ENCODE data around the gene PLXDC1.

DNA sequence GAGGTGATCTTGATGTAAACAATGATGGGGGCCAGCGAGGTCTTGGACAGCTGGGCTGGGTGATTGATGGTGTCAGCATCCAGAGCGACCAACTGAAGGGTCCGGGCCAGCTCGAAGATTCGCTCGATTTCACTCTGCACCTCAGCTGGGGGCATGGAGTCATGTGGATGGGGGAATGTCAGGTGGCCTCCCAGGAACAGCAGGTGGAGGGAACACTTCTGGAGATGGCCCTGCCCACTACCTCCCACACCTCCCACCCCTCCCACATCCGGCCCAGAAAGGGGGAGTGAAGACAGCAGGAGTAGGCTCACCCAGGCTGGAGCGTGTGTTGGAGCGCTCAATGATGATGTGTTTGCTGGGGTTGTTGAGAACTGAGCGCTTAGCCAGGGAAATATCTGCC, 32.3 kb upstream of the PLXDC1 start:
- TF ChIP-seq, protein P1, sequence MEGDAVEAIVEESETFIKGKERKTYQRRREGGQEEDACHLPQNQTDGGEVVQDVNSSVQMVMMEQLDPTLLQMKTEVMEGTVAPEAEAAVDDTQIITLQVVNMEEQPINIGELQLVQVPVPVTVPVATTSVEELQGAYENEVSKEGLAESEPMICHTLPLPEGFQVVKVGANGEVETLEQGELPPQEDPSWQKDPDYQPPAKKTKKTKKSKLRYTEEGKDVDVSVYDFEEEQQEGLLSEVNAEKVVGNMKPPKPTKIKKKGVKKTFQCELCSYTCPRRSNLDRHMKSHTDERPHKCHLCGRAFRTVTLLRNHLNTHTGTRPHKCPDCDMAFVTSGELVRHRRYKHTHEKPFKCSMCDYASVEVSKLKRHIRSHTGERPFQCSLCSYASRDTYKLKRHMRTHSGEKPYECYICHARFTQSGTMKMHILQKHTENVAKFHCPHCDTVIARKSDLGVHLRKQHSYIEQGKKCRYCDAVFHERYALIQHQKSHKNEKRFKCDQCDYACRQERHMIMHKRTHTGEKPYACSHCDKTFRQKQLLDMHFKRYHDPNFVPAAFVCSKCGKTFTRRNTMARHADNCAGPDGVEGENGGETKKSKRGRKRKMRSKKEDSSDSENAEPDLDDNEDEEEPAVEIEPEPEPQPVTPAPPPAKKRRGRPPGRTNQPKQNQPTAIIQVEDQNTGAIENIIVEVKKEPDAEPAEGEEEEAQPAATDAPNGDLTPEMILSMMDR (IDR thresholded peaks at IDR 0.05; ENCODE audit: low read length): no peak
- no peak for TF ChIP-seq EZH2 (optimal IDR thresholded peaks at IDR 0.05; ENCODE audit: low read depth, low read length)
- TF ChIP-seq EZH2phosphoT487 (IDR thresholded peaks at IDR 0.05; ENCODE audit: low read length): no peak
